Heart left ventricle (tissue), 13 donors: Measurements from ENCODE around the gene PRRX2.

ENCODE experiments used
- CTCF ChIP-seq, 12 donors: fragments of 200-600 bp; sonication (generic) in 4 of 12; IDR thresholded peaks; one replicate each; pipeline versions ENCODE4 v1.5.0 to v1.8.0; 2018 to 2022; ENCODE audit warnings: antibody characterized with exemption in 12 of 12, mild to moderate bottlenecking in 5 of 12
- POLR2A ChIP-seq, 2 donors: fragments of 450-650 bp; IDR thresholded peaks; one replicate each; pipeline ENCODE4 v1.6.1; 2017; ENCODE audit warnings: antibody characterized with exemption in 2 of 2, mild to moderate bottlenecking in 2 of 2, moderate library complexity in 2 of 2
- donor health status: ischemic (EF 13 %, LVEDD 7.1; RV severe dilation, severe dysfunction).
- donor health status: DM: no; HTN: yes; CAD: no.
- donor health status: DM: no; HTN: no; CAD: no.
- donor health status: ischemic (EF 25% LVEDD 6.9; RV normal size, moderate dysfunction).
- donor health status: ischemic (EF 25% LVEDD 5.7; RV mildly dilated, moderate dysfunction).
- donor health status: ischemic (EF 35%, LVEDD 5.7; RV mildly dilated, moderate dysfunction).
- donor health status: nonischemic (EF 11% LVEDD 7.7; RV severe dilation, severe dysfunction).
- donor health status: DM: yes; HTN: yes; CAD: no.
- donor health status: PGD.
- donor health status: ischemic (EF 29% LVEDD 5.4; RV normal size, mild dysfunction).
- donor health status: nonischemic (EF 23%, LVEDD 6.1; RV moderate dilation, normal function).

- TF ChIP-seq POLR2A (IDR thresholded peaks at IDR 0.05) (no peak), CTCF (IDR thresholded peaks at IDR 0.05) (no peak)
Observed at GRCh38 chr9:129709438-129710168, 44.2 kb downstream of the PRRX2 start.
